Stimulated activated CD4-positive, alpha-beta T cell treated with anti-CD3 and anti-CD28 coated beads, TNF-alpha, amount 100 ng/mL, for 24 hours (primary cell): ENCODE measurements around the gene RPS6KA3.
"Not testable (repeated sequence)": the region's sequence is repeated elsewhere in the genome, so short reads cannot be mapped to it uniquely, and the experiment has no call there.

ENCODE experiments used
- DNase-seq, 3 experiments: peaks; one replicate each; pipeline ENCODE4 v3.0.0-alpha.2; 2020; ENCODE audit warnings: low read depth in 3 of 3

Gene RPS6KA3

GRCh38 chrX:20147561-20147960 is 119.1 kb downstream of the RPS6KA3 start:
- DNase-seq, result no peak

GRCh38 chrX:20144491-20144890 is 122.2 kb downstream of the RPS6KA3 start:
- DNase-seq, result no peak

DNA sequence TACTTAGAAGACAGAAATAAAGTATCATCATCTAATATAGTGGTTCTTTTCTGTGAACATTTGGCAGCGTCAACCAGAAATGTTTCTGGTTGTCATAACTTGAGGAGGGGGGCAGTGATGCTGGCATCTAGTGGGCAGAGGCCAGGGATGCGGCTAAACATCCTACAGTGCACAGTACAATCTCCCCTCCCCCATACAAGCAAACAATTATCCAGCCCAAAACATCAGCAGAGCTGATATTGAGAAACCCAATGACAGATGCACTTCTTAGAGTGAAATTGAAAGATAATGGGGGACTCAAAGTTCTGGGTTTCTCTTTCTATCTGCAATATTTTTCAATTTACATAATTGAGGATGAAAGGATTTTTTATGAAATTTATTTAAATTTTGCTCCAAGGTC is 123.1 kb downstream of the RPS6KA3 start:
- no peak for DNase-seq

DNA sequence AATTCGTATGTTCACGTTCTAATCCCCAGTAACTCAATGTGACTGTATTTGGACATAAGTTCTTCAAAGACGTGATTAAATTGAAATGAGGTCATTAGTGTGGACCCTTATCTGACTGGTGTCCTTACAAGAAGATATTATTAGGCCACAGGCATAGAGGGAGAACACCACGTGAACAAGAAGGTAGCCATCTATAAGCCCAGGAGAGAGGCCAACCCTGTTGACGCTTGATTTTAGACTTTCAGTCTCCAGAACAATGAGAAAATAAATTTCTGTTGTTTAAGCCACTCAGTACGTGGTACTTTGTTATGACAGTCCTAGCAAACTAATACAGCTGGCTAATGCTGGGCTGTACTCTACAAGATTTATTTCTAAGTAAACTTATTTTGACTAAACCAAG is 123.6 kb downstream of the RPS6KA3 start:
- DNase-seq, result no peak

DNA sequence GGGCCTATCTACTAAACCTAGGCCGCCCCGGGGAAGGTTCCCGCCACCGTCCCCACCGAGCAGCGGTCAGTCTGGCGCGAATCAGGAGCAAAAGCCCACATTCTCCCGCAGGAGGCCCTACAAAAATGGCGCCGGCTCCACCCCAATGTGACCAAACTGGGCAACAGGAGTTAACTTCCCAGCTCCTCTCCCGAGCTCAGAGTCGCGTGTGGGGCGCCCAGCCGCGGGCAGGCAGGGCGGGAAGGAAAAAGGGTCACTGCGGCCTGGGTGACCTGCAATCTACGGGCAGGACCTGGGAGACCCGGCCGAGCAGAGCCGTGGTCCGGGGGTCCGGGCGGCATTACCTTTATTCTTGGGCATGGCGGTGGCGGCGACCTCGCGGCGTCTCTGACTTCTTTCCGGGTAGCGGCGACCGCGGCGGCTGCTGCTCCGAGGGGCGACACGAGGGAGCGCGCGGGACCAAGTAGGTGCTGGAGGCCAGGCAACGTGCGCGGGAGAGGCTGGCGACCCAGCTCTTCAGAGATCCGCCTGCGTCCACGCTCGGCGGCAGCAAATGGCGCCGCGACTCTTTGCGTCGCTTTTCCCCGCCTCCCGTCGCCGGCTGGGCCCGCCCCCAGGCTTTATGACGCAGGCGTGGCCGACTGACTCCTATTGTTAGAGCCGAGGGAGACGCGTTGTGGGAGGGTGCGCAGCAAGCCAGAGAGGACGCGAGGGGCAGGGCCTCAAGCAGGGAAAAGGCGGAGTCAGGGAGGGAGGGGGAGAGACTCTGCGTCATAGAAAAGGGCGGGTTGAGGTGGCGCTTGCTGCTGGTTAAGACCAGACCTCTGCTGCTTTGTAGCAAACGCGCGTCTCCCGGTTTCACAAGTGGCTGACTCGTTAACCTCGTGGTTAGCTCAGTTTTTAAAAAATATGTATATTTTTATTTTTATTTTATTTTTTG is 125.2 kb downstream of the RPS6KA3 start, which contains the start of gene EIF1AX:
Gene EIF1AX (minus strand): TSS at position 558 of the 940 bp plus-strand sequence. CDS start 198 bp downstream, at position 360.
- DNase-seq, result peak; percentile 81 to 92 (median 90)

GRCh38 chrX:20140420-20140819 is 126.3 kb downstream of the RPS6KA3 start:
- no peak for DNase-seq

GRCh38 chrX:20139966-20140365 is 126.7 kb downstream of the RPS6KA3 start:
- DNase-seq, result no peak

DNA sequence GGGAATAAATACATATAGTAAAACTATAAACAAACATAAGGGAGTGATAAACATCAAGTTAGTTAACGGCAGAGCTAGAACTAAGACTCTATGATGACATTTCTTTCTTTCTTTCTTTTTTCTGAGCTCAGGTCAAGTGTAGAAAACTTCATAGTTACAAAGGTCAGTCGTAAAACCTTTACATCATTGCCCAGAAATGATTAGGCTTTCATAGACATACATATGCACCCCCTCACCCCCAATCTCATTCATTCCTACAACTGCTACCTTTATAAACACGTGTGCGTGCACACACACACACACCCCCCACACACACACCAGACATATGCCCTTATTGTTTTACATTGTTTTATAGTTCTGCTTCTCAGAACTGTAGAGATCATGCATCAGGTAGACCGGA is 130.8 kb downstream of the RPS6KA3 start:
- DNase-seq, result no peak

DNA sequence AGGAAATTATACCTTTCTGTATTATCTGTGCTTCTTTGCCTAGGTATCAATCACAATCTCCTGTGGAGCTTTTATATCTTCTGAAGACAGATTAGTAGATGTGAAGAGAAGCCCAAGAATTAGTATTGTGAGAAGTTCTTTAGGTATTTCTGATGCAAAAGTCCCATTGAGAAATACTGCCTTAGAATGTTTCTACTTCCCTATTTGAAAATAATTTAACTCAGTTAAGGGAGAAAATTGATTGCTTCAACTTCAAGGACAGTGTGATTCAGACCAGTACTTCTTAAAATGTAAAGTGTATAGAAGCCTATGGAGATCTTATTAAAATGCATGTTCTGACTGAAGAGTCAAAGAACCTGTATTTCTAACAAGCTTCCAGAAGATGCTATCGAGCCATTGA is 134.0 kb downstream of the RPS6KA3 start:
- no peak for DNase-seq

DNA sequence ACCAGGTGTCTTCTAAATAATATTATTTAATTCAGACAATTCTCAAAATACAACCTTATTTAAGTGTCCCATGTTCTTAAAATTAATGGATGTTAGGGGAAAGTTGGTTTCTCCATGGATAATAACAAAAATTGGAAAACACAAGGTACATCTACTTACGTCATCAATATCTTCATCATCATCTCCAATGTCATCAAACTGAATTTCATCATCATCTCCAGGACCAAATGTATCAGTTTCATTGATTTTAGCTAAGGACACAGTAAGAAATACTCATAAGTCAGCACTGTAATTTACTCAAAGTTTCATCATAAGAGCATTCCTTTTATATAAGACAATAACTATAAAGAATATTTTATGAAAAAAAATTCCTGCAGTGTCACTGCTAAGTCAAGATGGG is 136.4 kb downstream of the RPS6KA3 start:
- DNase-seq, result no peak

DNA sequence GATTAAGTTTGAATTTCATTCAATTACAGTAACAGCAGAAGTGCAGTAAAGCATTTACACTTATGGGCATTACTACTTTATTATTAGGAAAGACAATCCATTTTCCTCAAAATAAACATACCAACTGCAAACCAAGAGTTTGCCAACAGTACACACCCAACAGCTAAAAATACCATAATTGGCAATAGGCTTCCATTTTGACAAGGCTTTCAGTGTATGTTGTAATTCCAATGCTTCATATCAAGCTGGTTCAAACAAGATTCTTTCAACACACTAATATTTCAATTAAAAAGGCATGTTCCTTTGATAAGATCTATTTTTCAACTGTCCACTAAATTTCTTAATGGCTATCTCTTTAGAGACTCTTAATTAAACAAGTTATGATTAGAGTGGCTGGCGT is 137.2 kb downstream of the RPS6KA3 start:
- DNase-seq, result no peak

- no peak for DNase-seq
Measured at GRCh38 chrX:20128670-20129069, 138.0 kb downstream of the RPS6KA3 start.

- not testable (repeated sequence) for DNase-seq
Measured at GRCh38 chrX:20127440-20127839, 139.3 kb downstream of the RPS6KA3 start.

DNA sequence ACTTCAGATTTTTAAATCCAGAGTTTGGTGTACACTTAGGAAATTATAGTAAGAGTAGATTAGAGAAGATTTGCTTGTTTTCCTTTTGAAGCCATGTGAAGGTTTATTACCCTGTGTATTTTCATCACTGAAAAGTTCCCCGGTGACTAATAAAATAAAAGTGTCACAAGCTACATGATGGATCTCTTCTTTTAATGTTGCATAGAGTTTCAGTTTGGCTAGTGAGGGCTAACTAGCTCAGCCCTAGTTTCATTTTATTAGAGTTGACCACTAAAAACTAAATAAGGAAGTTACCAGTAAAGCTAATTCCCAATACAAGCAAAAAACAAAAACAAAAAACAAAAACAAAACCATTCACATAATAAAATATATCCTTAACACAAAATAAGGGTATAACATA is 139.9 kb downstream of the RPS6KA3 start:
- DNase-seq, result not testable (repeated sequence)

- no peak for DNase-seq
Measured at GRCh38 chrX:20124964-20125363, 141.7 kb downstream of the RPS6KA3 start.

- no peak for DNase-seq
Measured at GRCh38 chrX:20118065-20118824, 148.5 kb downstream of the RPS6KA3 start.

DNA sequence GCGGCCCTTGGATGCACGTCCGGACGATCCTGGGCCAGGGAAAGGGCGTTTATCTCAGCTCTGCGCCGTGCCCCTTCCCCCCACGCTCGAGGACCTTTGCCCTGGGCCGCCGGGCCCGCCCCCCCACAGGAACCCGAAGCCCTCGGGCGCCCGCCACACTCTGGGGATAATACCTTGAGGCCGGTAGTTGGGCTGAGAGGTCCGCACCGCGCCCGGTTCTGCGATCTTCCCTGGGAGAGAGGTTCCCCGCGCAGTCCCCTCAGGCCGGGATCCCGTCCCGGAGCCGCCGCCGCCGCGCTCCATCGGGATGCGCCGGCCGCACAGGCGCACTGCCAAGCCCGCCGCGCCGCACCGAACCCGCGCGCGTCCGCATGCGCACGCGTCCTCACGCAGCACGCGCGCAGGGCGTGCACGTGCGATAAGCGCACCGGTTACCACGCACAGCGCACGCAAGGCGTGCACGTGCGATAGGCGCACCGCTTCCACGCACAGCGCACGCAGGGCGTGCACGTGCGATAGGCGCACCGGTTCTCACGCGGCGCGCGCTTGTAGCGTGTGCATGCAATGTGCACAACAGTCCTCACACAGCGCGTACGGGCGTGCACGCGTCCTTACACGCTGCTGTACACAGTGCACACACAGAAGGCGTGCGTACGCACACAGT is 150.0 kb downstream of the RPS6KA3 start, which contains the start of gene MAP7D2:
Gene MAP7D2 (minus strand): TSS at position 331 of the 664 bp plus-strand sequence. CDS start 28 bp downstream, at position 303.
- DNase-seq, result peak in 1 of 3 experiments; percentile 7

DNA sequence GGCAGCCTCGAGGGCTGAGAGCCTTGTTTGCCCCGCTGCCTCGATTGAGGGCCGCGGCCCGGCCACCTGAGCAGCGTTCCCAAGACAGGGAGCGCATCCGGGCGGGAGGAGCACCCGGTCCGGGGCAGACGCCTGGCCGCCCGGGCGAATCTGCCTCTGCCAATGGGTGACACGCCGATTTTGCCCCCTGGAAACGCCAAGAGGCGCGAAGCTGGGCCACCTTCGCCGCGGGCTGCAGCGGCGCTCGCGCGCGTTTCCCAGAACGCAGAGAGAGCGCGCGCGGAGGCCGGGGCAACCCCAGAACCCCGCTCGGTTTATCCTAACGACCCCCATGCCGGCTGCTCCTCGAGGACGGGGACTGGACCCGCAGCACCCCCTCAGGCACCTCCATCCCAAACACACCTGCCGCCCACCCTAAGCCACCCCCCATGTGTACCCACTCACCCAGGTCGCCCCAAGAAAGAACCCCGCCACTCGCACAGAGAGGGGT is 150.6 kb downstream of the RPS6KA3 start:
- no peak for DNase-seq

DNA sequence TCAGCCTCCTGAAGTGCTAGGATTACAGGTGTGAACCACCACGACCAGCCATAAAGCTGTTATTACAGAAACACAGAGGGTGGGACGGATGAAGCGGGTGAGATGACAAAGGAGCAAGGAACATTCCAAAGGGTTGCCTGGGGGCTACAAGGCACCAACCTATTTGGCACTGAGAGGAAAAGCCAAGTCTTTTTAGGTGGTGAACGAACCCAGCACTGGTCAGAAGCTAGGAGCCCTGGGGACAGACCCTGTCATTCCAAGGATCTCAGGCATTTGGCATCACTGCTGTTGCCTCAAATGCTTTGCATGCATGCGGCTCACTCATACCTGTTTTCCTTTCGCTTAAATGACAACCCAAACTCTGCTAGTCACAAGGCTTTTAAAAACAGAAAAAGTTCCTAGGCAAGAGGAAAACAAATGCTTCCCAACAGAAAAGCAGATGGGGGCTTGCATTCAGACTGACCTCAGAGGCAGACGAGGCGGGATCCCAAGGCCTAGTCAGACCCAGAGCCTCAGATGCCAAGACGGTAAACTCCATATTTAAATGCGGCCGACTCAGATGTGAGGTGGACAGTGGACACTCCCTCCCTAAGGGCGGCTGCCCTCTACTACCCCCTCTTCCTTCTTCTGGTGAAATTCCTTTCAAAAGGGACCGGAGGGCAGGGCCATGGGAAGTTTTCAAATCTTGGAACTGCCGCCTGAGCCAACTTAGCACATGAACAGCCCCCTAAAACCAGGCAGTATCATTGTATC is 154.5 kb downstream of the RPS6KA3 start:
- DNase-seq, result no peak

GRCh38 chrX:20111271-20111670 is 155.4 kb downstream of the RPS6KA3 start:
- no peak for DNase-seq
